Measurements from ENCODE around the gene LGALS7B.

Gene LGALS7B

DNA sequence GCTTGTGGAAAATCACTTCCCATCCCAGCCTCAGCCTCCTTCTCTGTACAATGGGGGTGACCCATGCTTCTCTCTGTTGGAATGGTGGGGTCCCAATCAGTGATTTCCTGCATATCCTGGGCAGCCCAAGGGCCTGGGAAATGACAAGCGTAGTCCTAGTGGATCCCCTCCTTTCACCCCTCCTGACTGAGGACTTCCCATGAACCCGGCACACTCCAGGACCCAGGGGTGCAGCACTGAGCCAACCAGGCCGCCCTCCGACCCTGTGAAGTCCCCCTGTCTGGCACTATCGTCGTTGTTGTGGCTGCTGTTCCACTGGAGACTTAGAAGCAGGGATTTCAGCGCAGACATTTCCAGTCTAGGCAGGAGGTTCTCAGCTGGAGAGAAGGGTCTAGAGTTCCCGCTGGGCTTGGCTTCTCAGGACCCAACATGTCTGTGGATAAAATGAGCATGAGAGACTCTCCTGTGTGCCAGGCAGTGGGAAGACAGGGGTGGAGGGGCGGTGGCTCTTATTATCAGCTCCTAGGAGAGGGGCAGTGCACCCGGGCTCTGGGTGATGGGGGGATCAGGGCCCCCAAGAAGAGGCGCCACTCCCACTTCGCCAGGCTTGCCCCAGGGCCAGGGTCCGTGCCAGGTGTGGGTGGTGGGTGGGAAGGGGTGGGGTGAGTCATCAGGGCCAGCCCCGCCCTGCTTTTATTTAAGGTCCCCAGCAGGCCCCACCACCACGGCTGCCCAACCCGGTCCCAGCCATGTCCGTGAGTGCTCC is at the start of gene LGALS7B:
LGALS7B (plus strand) TSS at position 723 of the 766 bp plus-strand sequence; CDS start at position 750, 27 bp downstream.
- CTCF ChIA-PET, result interaction anchor here (0.6 to 0.8 kb wide), 2 partner anchors 19 to 609 kb away, joined by 3 to 6 read pairs; no protein-coding TSS in a partner anchor
- POLR2A ChIA-PET, result no interaction called here
- TF ChIP-seq ZFHX2 (tag by site-specific recombination; conservative IDR thresholded peaks at IDR 0.05), result peak; percentile 66
- TF ChIP-seq ZNF596 (tag by site-specific recombination; IDR thresholded peaks at IDR 0.05), result no peak
- TF ChIP-seq EGR2 (tag by site-specific recombination; IDR thresholded peaks at IDR 0.05; ENCODE audit: low read depth), result peak; percentile 51
- peak; percentile 85 for TF ChIP-seq KLF1 (tag by site-specific recombination; IDR thresholded peaks at IDR 0.05)
- peak; percentile 49 for TF ChIP-seq ZNF335 (tag by site-specific recombination; conservative IDR thresholded peaks at IDR 0.05)
- no peak for TF ChIP-seq ZNF19 (tag by site-specific recombination; IDR thresholded peaks at IDR 0.05; ENCODE audit: low read depth)
- TF ChIP-seq ZFP3 (tag by site-specific recombination; IDR thresholded peaks at IDR 0.05; ENCODE audit: low read depth), result no peak
- no peak; the same call in 1 of the 2 replicates for TF ChIP-seq GLIS2 (tag by site-specific recombination; IDR thresholded peaks at IDR 0.05)
- TF ChIP-seq ZIC2 (tag by site-specific recombination; IDR thresholded peaks at IDR 0.05), result peak; percentile 89
- TF ChIP-seq, protein P1, sequence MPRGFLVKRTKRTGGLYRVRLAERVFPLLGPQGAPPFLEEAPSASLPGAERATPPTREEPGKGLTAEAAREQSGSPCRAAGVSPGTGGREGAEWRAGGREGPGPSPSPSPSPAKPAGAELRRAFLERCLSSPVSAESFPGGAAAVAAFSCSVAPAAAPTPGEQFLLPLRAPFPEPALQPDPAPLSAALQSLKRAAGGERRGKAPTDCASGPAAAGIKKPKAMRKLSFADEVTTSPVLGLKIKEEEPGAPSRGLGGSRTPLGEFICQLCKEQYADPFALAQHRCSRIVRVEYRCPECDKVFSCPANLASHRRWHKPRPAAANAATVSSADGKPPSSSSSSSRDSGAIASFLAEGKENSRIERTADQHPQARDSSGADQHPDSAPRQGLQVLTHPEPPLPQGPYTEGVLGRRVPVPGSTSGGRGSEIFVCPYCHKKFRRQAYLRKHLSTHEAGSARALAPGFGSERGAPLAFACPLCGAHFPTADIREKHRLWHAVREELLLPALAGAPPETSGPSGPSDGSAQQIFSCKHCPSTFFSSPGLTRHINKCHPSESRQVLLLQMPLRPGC (tag by site-specific recombination; IDR thresholded peaks at IDR 0.05), result no peak

DNA sequence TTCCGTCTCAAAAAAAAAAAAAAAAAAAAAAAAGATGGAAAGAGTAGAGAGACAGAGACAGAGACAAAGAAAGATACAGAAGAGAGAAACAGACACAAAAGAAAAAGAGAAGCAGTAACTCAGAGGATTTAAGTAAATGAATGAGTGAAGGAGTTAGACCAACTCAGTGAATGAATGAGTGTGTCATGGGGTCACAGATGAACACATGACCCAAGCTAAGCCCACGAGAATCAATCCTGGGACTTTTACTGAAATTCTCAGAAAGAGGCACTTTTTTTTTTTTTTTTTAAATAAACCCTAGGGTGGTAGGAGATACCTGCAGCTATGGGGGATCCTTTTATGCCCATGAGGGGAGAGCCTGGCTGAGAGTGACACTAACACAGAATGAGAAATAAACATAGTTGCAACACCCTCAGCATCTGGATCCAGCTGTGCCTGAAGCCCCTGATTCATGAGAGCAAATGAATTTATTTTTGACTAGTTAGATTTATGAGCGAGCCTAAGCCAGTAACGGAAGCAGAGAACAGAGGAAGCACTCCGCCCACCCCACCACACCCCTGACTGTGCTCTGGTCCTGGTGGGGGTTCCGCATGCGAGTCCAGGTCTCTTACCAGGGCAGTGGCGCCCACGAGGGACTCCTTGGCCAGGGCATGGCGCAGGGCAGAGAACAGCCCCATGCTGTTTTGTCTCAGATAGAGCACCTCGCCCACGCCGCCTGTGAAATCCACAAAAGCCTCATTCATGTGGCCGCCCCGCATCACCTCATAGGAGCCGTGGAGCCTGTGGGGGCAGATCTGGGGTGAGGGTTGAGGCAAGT is 49.4 kb upstream of the LGALS7B start:
- Histone ChIP-seq H3K9me3 (ENCODE audit: control insufficient read depth, insufficient read depth, low read depth, low read length) (no peaks in the 10 kb centered on the region), H3K27ac (ENCODE audit: extremely low read depth, low read depth, low read length) (no peak overlapping the region), H3K4me3 (ENCODE audit: low read depth, low read length) (no peak overlapping the region), H3K36me3 (ENCODE audit: control insufficient read depth in 2 of 2, insufficient read depth in 1 of 2, low read length in 2 of 2) (no peaks in the 10 kb centered on the region; a peak in 1 of 3 replicates), H3K4me1 (ENCODE audit: control insufficient read depth, insufficient read depth, low read length) (peaks cover 5% of the 10 kb centered on the region)
- ChIA-PET CTCF (interaction anchor here (0.7 to 1.4 kb wide), 5 partner anchors 10 to 1780 kb away, joined by 3 to 9 read pairs (median 3); partner anchors contain the start of genes MRPS12 and SARS2), POLR2A (no interaction called here)
- TF ChIP-seq KLF9 (tag by site-specific recombination; IDR thresholded peaks at IDR 0.05; ENCODE audit: low read depth) (peak; percentile 10; the same call in 1 of the 2 replicates), ZFHX2 (tag by site-specific recombination; conservative IDR thresholded peaks at IDR 0.05) (peak; percentile 64), ZIC2 (tag by site-specific recombination; IDR thresholded peaks at IDR 0.05) (peak; percentile 12; the same call in 1 of the 2 replicates), KLF8 (tag by site-specific recombination; IDR thresholded peaks at IDR 0.05) (peak; percentile 18; the same call in 1 of the 2 replicates), EGR2 (tag by site-specific recombination; IDR thresholded peaks at IDR 0.05; ENCODE audit: low read depth) (peak; percentile 79), ZNF324 (tag by site-specific recombination; IDR thresholded peaks at IDR 0.05) (no peak), KLF1 (tag by site-specific recombination; IDR thresholded peaks at IDR 0.05) (peak; percentile 32; the same call in 1 of the 2 replicates), ZNF157 (tag by site-specific recombination; IDR thresholded peaks at IDR 0.05) (no peak)
- TF ChIP-seq, protein P2, sequence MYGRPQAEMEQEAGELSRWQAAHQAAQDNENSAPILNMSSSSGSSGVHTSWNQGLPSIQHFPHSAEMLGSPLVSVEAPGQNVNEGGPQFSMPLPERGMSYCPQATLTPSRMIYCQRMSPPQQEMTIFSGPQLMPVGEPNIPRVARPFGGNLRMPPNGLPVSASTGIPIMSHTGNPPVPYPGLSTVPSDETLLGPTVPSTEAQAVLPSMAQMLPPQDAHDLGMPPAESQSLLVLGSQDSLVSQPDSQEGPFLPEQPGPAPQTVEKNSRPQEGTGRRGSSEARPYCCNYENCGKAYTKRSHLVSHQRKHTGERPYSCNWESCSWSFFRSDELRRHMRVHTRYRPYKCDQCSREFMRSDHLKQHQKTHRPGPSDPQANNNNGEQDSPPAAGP (tag by site-specific recombination; IDR thresholded peaks at IDR 0.05), result no peak

More for the DNA sequence above, at the start of gene LGALS7B:
- H3K9me3 ChIP-seq (ENCODE audit: control insufficient read depth, insufficient read depth, low read depth, low read length), result no peaks in the 10 kb centered on the region
- no peaks in the 10 kb centered on the region; a peak in 1 of 3 replicates for H3K36me3 ChIP-seq (ENCODE audit: control insufficient read depth in 2 of 2, insufficient read depth in 1 of 2, low read length in 2 of 2)
- no peak within 1 kb of the TSS for H3K27ac ChIP-seq (ENCODE audit: extremely low read depth, low read depth, low read length)
- H3K4me3 ChIP-seq (ENCODE audit: low read depth, low read length), result no peak within 1 kb of the TSS
- 0 out of 2 replicates have a peak, but pooled peaks cover 2% of the 10 kb centered on the region for H3K4me1 ChIP-seq (ENCODE audit: control insufficient read depth, insufficient read depth, low read length)

DNA sequence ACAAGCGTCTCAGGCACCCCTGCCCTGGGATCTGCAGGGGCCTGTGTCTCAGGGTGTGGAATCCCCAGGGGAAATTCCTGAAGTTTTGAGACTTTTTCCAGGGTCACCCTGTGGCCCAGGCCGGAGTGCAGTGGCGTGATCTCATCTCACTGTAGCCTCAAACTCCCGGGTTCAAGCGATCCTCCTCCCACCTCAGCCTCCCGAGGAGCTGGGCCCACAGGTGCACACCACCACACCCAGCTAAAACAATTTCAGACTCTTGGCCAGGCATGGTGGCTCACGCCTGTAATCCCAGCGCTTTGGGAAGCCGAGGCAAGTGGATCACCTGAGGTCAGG is 48.8 kb upstream of the LGALS7B start:
- H3K9me3 ChIP-seq (ENCODE audit: control insufficient read depth, insufficient read depth, low read depth, low read length), result no peaks in the 10 kb centered on the region
- ChIA-PET CTCF (interaction anchor here (0.7 to 1.4 kb wide), 3 partner anchors 10 to 190 kb away, joined by 3 to 9 read pairs (median 5); partner anchors contain the start of genes MRPS12 and SARS2), POLR2A (no interaction called here)
- H3K4me1 ChIP-seq (ENCODE audit: control insufficient read depth, insufficient read depth, low read length), result peaks cover 5% of the 10 kb centered on the region
- H3K36me3 ChIP-seq (ENCODE audit: control insufficient read depth in 2 of 2, insufficient read depth in 1 of 2, low read length in 2 of 2), result no peaks in the 10 kb centered on the region; a peak in 1 of 3 replicates
- H3K4me3 ChIP-seq (ENCODE audit: low read depth, low read length), result no peak overlapping the region
- TF ChIP-seq EGR2 (tag by site-specific recombination; IDR thresholded peaks at IDR 0.05; ENCODE audit: low read depth), result 0 out of 2 replicates have a peak, but pooled peaks have one; percentile 3
- no peak for TF ChIP-seq ZNF248 (tag by site-specific recombination; IDR thresholded peaks at IDR 0.05)
- no peak overlapping the region for H3K27ac ChIP-seq (ENCODE audit: extremely low read depth, low read depth, low read length)
